PC-3 (cell line): ENCODE results near the gene STH. TPM values are rescaled to one million over a fixed set of nuclear protein-coding genes. Genes with fewer than 3 reads are reported as not detected.
A peak's percentile ranks its signal among the peaks of the same experiment; 100 is the strongest.

Experiments used
- ATAC-seq: fragments of 200-7000 bp; cut with Tn5 transposase; 2 replicates; pipeline ENCODE4 v1.9.1; 2020; ENCODE audit warnings: mild to moderate bottlenecking, moderate library complexity
- BruUV-seq: library from RNA; stranded (reverse); fragments of 400-500 nt; replicated peaks from 2 replicates; lab custom pipeline; 2021; lab: Mats Ljungman, UMichigan
- CTCF ChIA-PET: fragments of 300-600 bp; sonication (Branson Sonifier 250); formaldehyde crosslinking; loops from one replicate; lab custom pipeline; 2022; ENCODE audit warnings: antibody characterized with exemption; lab: Charles Lee
- POLR2A ChIA-PET: fragments of 300-600 bp; sonication (Branson Sonifier 250); formaldehyde crosslinking; loops from one replicate; lab custom pipeline; 2022; ENCODE audit warnings: antibody characterized with exemption; ENCODE audit not compliant: unreplicated experiment; lab: Charles Lee
- DNase-seq: peaks from one replicate; pipeline ENCODE4 v3.0.0-alpha.2; 2015
- H2AFZ ChIP-seq: fragments of 300-600 bp; sonication (generic); 2 replicates; pipeline ENCODE4 v1.6.0; 2016; ENCODE audit warnings: antibody characterized with exemption, low read length
- H3F3A ChIP-seq: fragments of 300-600 bp; sonication (generic); one replicate; pipeline ENCODE4 v1.6.0; 2017; ENCODE audit warnings: antibody characterized with exemption, low read length, control low read depth, mild to moderate bottlenecking; ENCODE audit not compliant: unreplicated experiment
- H3K27ac ChIP-seq: fragments of 300-600 bp; sonication (generic); 2 replicates; pipeline ENCODE4 v1.5.1; 2016; ENCODE audit warnings: mild to moderate bottlenecking, low read length
- H3K27me3 ChIP-seq: fragments of 300-600 bp; sonication (generic); 2 replicates; pipeline ENCODE4 v1.6.1; 2016; ENCODE audit warnings: low read length, mixed read lengths
- H3K36me3 ChIP-seq: fragments of 300-600 bp; sonication (generic); 2 replicates; pipeline ENCODE4 v1.6.1; 2016; ENCODE audit warnings: low read depth, mixed run types, low read length, mixed read lengths
- H3K4me1 ChIP-seq: fragments of 300-600 bp; sonication (generic); 2 replicates; pipeline ENCODE4 v1.5.1; 2016; ENCODE audit warnings: low read length; ENCODE audit not compliant: insufficient read depth
- H3K4me2 ChIP-seq: fragments of 300-600 bp; sonication (generic); 2 replicates; pipeline ENCODE4 v1.6.0; 2016; ENCODE audit warnings: low read length
- H3K4me3 ChIP-seq: fragments of 300-600 bp; sonication (generic); 2 replicates; pipeline ENCODE4 v1.5.1; 2016; ENCODE audit warnings: mild to moderate bottlenecking, low read length, mixed read lengths
- H3K79me2 ChIP-seq: fragments of 300-600 bp; sonication (generic); 2 replicates; pipeline ENCODE4 v1.6.1; 2017; ENCODE audit warnings: low read length, mixed read lengths
- H3K9ac ChIP-seq: fragments of 300-600 bp; sonication (generic); 2 replicates; pipeline ENCODE4 v1.6.0; 2016; ENCODE audit warnings: mild to moderate bottlenecking, low read length
- H3K9me2 ChIP-seq: fragments of 300-600 bp; sonication (generic); replicated peaks from 2 replicates; pipeline ENCODE4 v1.6.1; 2016; ENCODE audit warnings: mixed run types, low read length, mixed read lengths
- H3K9me3 ChIP-seq: fragments of 300-600 bp; sonication (generic); 2 replicates; pipeline ENCODE4 v1.6.1; 2016; ENCODE audit warnings: low read length, mixed read lengths
- H4K20me1 ChIP-seq: fragments of 300-600 bp; sonication (generic); 2 replicates; pipeline ENCODE4 v1.6.1; 2016; ENCODE audit warnings: low read length, mixed read lengths
- CTCF ChIP-seq: fragments of 300-600 bp; sonication (generic); conservative IDR thresholded peaks from 2 replicates; pipeline ENCODE4 v1.5.1; 2017; ENCODE audit warnings: antibody characterized with exemption, low read depth, mild to moderate bottlenecking, low read length
- EZH2 ChIP-seq: fragments of 300-600 bp; sonication (generic); IDR thresholded peaks from one replicate; pipeline ENCODE4 v1.6.1; 2017; ENCODE audit warnings: antibody characterized with exemption, mild to moderate bottlenecking, low read length; ENCODE audit not compliant: unreplicated experiment
- EZH2phosphoT487 ChIP-seq: fragments of 300-600 bp; sonication (generic); IDR thresholded peaks from 2 replicates; pipeline ENCODE4 v1.6.1; 2018; ENCODE audit warnings: mild to moderate bottlenecking, antibody characterized with exemption, low read length, borderline replicate concordance
- intact Hi-C: fragments of 100-400 bp; cut with micrococcal nuclease; formaldehyde crosslinking; loops from 2 replicates; pipeline ENCODE4 v1.9.0; 2023
- total RNA-seq: library from RNA; depleted of rRNA; stranded (reverse); fragments of >200 nt; gene quantifications from 2 replicates; pipeline ENCODE4 v1.2.3, GENCODE V29; 2014

The STH gene
- total RNA-seq, 1 experiment from 2014 or later, result not detected

GRCh38 chr17:45952814-45953320 lies 46.2 kb upstream of the STH start:
- no TSS peak for BruUV-seq
- H2AFZ ChIP-seq, result no peak overlapping the region
- ATAC-seq (no peak), DNase-seq (no peak)
- POLR2A ChIA-PET, result no interaction called here
- H3K36me3 ChIP-seq, result no peaks in the 10 kb centered on the region
- no peak overlapping the region for H3K9ac ChIP-seq
- no peak overlapping the region for H3K4me2 ChIP-seq
- CTCF ChIA-PET, result no interaction called here
- H3K4me1 ChIP-seq, result peaks cover 14% of the 10 kb centered on the region
- H3K79me2 ChIP-seq, result no peaks in the 10 kb centered on the region
- no peaks in the 10 kb centered on the region for H3K9me2 ChIP-seq
- no peak overlapping the region for H3K27ac ChIP-seq
- intact Hi-C loops, result no loop called here
- no peak for TF ChIP-seq CTCF
- no peak for TF ChIP-seq EZH2phosphoT487
- TF ChIP-seq EZH2, result no peak
- peaks cover 10% of the 10 kb centered on the region for H3K27me3 ChIP-seq
- no peaks in the 10 kb centered on the region for H4K20me1 ChIP-seq
- no peaks in the 10 kb centered on the region for H3K9me3 ChIP-seq
- H3F3A ChIP-seq, result no peaks in the 10 kb centered on the region
- H3K4me3 ChIP-seq, result no peak overlapping the region

DNA sequence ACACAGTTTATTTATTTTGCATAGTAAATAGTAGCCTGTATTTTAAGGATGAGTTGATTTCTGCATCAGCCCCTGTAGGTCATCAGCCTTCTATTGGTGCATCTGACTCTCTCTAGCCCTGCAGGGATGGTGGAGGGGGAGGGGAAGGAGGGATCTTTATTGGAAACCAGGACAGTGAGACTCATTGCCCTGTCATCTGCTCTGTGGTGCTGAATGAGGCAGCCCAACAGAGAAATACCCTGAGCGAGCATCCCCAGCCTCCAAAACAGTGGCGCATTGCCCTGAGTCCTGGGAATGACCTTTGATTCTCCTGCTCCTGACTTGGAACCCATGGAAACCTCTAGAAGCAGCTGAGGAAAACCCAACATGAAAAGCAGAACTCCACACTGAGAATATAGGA lies 45.5 kb upstream of the STH start:
- H4K20me1 ChIP-seq, result no peaks in the 10 kb centered on the region
- no peaks in the 10 kb centered on the region for H3K9me3 ChIP-seq
- BruUV-seq, result no TSS peak
- no peaks in the 10 kb centered on the region for H3K36me3 ChIP-seq
- H3K9me2 ChIP-seq, result no peaks in the 10 kb centered on the region
- H3F3A ChIP-seq, result no peaks in the 10 kb centered on the region
- intact Hi-C loops, result no loop called here
- peaks cover 10% of the 10 kb centered on the region for H3K27me3 ChIP-seq
- H3K4me1 ChIP-seq, result peaks cover 13% of the 10 kb centered on the region
- no peak overlapping the region for H3K4me2 ChIP-seq
- no peak for ATAC-seq
- H3K27ac ChIP-seq, result no peak overlapping the region
- no peak for TF ChIP-seq EZH2phosphoT487
- no peak for TF ChIP-seq CTCF
- TF ChIP-seq EZH2, result no peak
- DNase-seq, result peak; percentile 36
- no peak overlapping the region for H3K4me3 ChIP-seq
- POLR2A ChIA-PET, result no interaction called here
- H3K9ac ChIP-seq, result no peak overlapping the region
- CTCF ChIA-PET, result no interaction called here
- no peaks in the 10 kb centered on the region for H3K79me2 ChIP-seq
- H2AFZ ChIP-seq, result no peak overlapping the region

DNA sequence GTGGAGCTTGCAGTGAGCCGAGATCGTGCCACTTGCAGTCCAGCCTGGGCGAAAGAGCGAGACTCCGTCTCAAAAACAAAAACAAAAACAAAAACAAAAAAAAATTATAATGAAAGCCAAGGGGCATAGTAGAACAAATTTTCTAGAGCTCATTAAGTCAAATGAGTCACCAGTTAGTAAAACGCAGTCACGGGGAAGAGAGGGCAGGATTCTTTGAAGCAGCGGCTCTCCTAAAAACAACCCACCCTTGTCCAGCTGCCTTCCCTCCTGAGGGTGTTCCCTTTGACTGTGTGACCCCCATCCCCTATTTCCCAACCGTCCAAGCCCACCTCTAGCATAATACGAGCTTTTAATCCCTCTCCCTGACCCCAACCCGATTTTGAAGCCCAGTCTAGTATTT lies 44.1 kb upstream of the STH start:
- Histone ChIP-seq H3K27me3 (peaks cover 4% of the 10 kb centered on the region; the same call in 1 of the 2 replicates), H3K36me3 (no peaks in the 10 kb centered on the region), H3K4me1 (peaks cover 4% of the 10 kb centered on the region; the same call in 1 of the 2 replicates), H3K4me2 (no peak overlapping the region), H3K9ac (no peak overlapping the region), H3F3A (no peaks in the 10 kb centered on the region), H4K20me1 (no peaks in the 10 kb centered on the region), H3K9me2 (no peaks in the 10 kb centered on the region), H3K27ac (no peak overlapping the region), H3K9me3 (no peaks in the 10 kb centered on the region), H3K79me2 (no peaks in the 10 kb centered on the region), H2AFZ (no peak overlapping the region), H3K4me3 (no peak overlapping the region)
- BruUV-seq, result no TSS peak
- peak; percentile 31 for DNase-seq
- intact Hi-C loops, result no loop called here
- ChIA-PET CTCF (interaction anchor here (0.6 kb wide), 1 partner anchor 51 kb away, joined by 3 read pairs; no protein-coding TSS in a partner anchor), POLR2A (interaction anchor here (0.6 kb wide), 1 partner anchor 45 kb away, joined by 12 read pairs; no protein-coding TSS in a partner anchor)
- TF ChIP-seq EZH2phosphoT487 (no peak), EZH2 (no peak), CTCF (no peak)
- peak; percentile 74 for ATAC-seq
